ENCODE results near the gene SYNRG. TPM values are rescaled to one million over a fixed set of nuclear protein-coding genes. Genes with fewer than 3 reads are reported as not detected.

Gene SYNRG
- total RNA-seq, 2 donors from 2014 or later = 33.0 to 34.8 TPM

DNA sequence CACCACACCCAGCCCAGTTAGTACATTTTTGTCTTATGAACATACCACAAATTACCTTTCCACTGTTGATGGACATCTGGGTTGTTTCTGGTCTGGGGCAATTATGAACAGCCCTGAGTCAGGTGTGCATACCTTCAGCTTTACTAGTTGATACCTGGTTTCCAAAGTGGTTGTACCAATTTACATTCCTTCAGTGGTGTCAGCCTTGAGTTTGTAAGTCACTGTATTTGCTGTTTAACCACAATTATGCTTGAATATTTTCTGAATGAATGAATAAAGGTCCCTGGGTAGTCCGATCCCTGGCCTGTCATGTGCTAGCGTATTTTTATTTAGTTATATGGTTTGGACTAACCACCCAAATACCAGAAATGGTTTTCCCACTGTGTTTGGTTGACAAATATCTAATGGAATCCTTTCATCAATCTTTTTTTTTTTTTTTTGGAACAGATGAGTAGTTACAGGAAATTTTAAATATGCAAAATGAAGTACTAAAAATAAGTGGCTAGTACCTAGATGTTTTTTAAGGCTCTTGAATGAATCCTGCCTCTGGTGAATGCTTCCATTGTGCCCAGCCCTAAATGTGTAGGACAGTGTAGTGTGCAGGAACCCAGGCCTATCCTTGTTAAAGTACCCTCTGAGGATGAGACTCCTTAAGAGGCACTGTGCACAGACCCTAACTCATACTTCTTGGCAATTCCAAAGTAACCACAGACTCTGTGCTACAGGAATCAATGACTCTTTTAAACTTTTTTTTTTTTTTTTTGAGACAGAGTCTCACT is 115.8 kb downstream of the SYNRG start:
- H3K9me3 ChIP-seq = no peaks in the 10 kb centered on the region
- DNase-seq (ENCODE audit: low spot score) = no peak
- H3K4me3 ChIP-seq = no peak overlapping the region
- no peaks in the 10 kb centered on the region for H3K27me3 ChIP-seq (replicated peaks; ENCODE audit: insufficient read depth)
- H3K4me1 ChIP-seq (replicated peaks) = no peaks in the 10 kb centered on the region
- no peak for TF ChIP-seq POLR2AphosphoS5 (IDR thresholded peaks at IDR 0.05)
- TF ChIP-seq CTCF (IDR thresholded peaks at IDR 0.05) = no peak
- no peak for TF ChIP-seq POLR2A (IDR thresholded peaks at IDR 0.05)
- intact Hi-C loops (cut with DNase I) = no loop called here
- WGBS = 93% methylated on average over 2 of the region's 2 CpGs
- no peak overlapping the region for H3K27ac ChIP-seq
- no peaks in the 10 kb centered on the region for H3K36me3 ChIP-seq

DNA sequence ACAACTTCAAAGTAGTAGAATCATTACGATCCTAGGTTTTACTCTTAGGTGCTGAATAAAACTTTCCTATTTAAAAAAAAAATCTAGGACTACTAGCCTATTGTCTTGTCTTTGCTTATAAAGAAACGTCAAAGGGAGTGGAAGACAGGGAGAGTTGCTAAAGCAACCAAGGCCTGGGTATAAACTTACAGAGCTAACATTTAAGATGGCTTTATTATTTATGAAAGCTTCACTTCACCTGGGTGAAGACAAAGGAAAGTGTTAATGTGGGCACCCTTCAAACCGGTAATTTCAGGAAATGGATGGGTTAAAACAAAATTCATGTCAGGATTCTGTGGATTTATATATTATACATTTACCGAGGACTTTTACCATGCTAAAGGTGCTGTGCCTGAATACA is 117.1 kb downstream of the SYNRG start:
- no peaks in the 10 kb centered on the region for H3K27me3 ChIP-seq (replicated peaks; ENCODE audit: insufficient read depth)
- H3K9me3 ChIP-seq = no peaks in the 10 kb centered on the region
- intact Hi-C loops (cut with DNase I) = no loop called here
- peaks cover 6% of the 10 kb centered on the region for H3K4me1 ChIP-seq (replicated peaks)
- H3K27ac ChIP-seq = peak overlapping the region; percentile 81 to 83
- WGBS = 32% methylated on average over 4 of the region's 4 CpGs
- H3K4me3 ChIP-seq = no peak overlapping the region
- TF ChIP-seq POLR2AphosphoS5 (IDR thresholded peaks at IDR 0.05) = no peak
- no peak for TF ChIP-seq POLR2A (IDR thresholded peaks at IDR 0.05)
- no peak for TF ChIP-seq CTCF (IDR thresholded peaks at IDR 0.05)
- DNase-seq (ENCODE audit: low spot score) = no peak
- no peaks in the 10 kb centered on the region for H3K36me3 ChIP-seq

DNA sequence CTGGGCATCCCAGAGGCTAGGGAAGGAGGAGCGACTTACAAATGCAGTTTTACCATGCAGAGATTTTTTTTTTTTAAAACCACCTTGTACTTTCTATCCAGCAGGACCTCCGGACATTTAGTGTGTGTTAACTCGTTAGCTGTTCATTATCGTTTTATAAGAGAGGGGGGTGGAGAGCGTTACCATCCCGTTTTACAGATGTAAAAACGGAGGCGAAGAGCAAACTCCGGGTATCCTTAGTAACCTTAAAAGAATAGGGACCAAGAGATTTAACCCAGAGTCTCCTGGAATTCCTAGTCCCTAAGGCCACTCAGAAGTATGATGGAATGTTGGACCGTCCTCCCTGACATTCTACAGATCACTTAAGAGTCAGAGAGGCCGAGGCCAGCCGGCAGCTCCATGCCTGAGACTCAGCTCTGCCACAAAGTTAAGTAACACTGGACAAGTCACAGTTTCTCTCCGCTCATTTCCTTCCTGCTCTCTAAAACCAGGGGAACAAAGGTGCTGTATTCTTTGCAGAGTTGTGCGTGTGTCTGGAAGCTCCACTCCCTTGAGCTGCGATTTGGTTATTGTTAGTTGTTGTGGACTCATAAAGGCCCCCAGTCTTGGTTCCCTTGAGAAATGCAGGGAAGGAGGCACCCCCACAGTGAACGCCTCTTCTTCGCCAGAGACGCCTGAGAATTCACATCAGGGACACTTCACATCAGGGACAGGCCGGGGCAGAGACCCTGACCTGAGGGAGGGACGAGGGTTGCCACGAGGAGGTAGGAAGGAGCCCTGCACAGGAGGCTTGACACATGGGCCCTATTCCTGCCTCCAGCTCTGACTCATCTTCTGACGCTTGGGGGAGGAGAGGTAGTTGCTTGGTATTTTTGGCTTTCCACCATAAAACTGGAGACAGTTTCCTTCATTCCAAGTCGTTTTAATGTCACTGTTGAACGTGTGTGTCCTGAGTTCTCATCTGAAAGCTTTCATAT is 118.3 kb downstream of the SYNRG start:
- no peaks in the 10 kb centered on the region for H3K9me3 ChIP-seq
- no peaks in the 10 kb centered on the region for H3K36me3 ChIP-seq
- H3K4me1 ChIP-seq (replicated peaks) = peaks cover 6% of the 10 kb centered on the region
- peak overlapping the region; percentile 81 to 83 for H3K27ac ChIP-seq
- H3K27me3 ChIP-seq (replicated peaks; ENCODE audit: insufficient read depth) = no peaks in the 10 kb centered on the region
- no peak for TF ChIP-seq CTCF (IDR thresholded peaks at IDR 0.05)
- peak; percentile 82 for TF ChIP-seq POLR2AphosphoS5 (IDR thresholded peaks at IDR 0.05)
- TF ChIP-seq POLR2A (IDR thresholded peaks at IDR 0.05) = peak; percentile 57
- DNase-seq (ENCODE audit: low spot score) = peak; percentile 58
- 20% methylated on average over 24 of the region's 24 CpGs for WGBS
- intact Hi-C loops (cut with DNase I) = loop anchor here (2.0 kb wide), 1 partner anchor 84 kb away; the partner anchor contains the start of genes ACACA and TADA2A
- peak overlapping the region; percentile 81 to 85 for H3K4me3 ChIP-seq

DNA sequence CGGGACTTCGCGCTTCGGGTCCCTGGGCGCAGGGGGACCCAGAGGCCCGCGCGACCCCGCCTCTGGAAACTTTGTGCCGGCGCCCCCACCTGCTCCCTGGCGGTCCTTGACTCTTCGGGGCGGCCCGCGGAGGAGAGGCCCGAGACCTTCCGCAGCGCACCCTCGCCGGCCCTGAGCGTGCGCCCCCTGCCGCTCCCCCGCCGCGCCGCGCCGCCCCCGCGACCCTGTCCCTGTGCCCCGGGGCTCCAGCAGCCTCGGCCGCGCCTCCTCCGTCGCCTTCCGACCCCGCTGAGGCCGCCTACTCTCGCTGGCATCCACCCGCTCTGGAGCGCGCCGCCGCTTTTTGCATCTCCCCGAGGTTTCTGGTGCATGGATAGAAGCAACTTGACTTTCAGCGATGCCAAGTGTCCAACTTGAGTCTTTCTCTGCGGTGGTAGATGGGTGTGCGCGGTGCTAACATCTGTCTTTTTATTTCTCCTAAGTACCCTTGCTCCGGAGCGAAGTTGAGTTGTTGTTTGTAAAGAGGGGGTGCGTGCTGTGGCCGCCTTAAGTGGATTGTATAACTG is 119.1 kb downstream of the SYNRG start:
- DNase-seq (ENCODE audit: low spot score) = peak; percentile 45
- Histone ChIP-seq H3K27me3 (replicated peaks; ENCODE audit: insufficient read depth) (no peaks in the 10 kb centered on the region), H3K27ac (peak overlapping the region; percentile 81 to 83), H3K9me3 (no peaks in the 10 kb centered on the region), H3K36me3 (no peaks in the 10 kb centered on the region), H3K4me3 (peak overlapping the region; percentile 81 to 85), H3K4me1 (replicated peaks) (peaks cover 6% of the 10 kb centered on the region)
- intact Hi-C loops (cut with DNase I) = loop anchor here (2.0 kb wide), 1 partner anchor 83 kb away; the partner anchor contains the start of genes ACACA and TADA2A
- peak; percentile 16 for TF ChIP-seq POLR2AphosphoS5 (IDR thresholded peaks at IDR 0.05)
- TF ChIP-seq CTCF (IDR thresholded peaks at IDR 0.05) = peak in 2 of 4 experiments; percentile 19 to 23
- TF ChIP-seq POLR2A (IDR thresholded peaks at IDR 0.05) = no peak
- WGBS = under 1% methylated on average over 42 of the region's 56 CpGs
